Muscle of back (tissue), 11 donors: ENCODE data around the gene SMU1. TPM values are rescaled to one million over a fixed set of nuclear protein-coding genes. Genes with fewer than 3 reads are reported as not detected.

ENCODE experiments used
- DNase-seq, 3 donors: peaks; one replicate each; pipeline versions ENCODE4 v3.0.0 to v3.0.0-alpha.2; 2013
- polyA plus RNA-seq, 10 donors: library from polyadenylated mRNA; unstranded; fragments of 120-200 nt; gene quantifications; one replicate each; pipeline ENCODE4 v1.2.1, GENCODE V29; 2013; ENCODE audit not compliant: insufficient read length in 10 of 10

The SMU1 gene
- polyA plus RNA-seq, 10 donors = 15.1 to 21.6 (median 18.8) TPM

GRCh38 chr9:33049680-33050361 lies 26.7 kb downstream of the SMU1 start:
- DNase-seq = no peak

- no peak for DNase-seq
Measured at GRCh38 chr9:33048054-33048465, 28.4 kb downstream of the SMU1 start.

- peak in 1 of 3 donors; percentile 40 for DNase-seq
Measured at GRCh38 chr9:33046061-33046460, 30.4 kb downstream of the SMU1 start.

GRCh38 chr9:33044677-33045282 lies 31.7 kb downstream of the SMU1 start:
- DNase-seq = peak in 1 of 3 donors; percentile 34

GRCh38 chr9:33044162-33044673 lies 32.3 kb downstream of the SMU1 start:
- DNase-seq = peak; percentile 87 to 97 (median 93)

GRCh38 chr9:33043671-33044070 lies 32.8 kb downstream of the SMU1 start:
- DNase-seq = peak in 1 of 3 donors; percentile 52

- DNase-seq = peak; percentile 21 to 69 (median 57)
Measured at GRCh38 chr9:33042473-33042872, 34.0 kb downstream of the SMU1 start.

GRCh38 chr9:33041432-33042188 lies 34.9 kb downstream of the SMU1 start:
- peak in 1 of 3 donors; percentile 12 for DNase-seq

GRCh38 chr9:33040792-33041431 lies 35.6 kb downstream of the SMU1 start:
- no peak for DNase-seq

GRCh38 chr9:33032865-33033264 lies 43.6 kb downstream of the SMU1 start:
- DNase-seq = no peak

GRCh38 chr9:33032292-33032691 lies 44.2 kb downstream of the SMU1 start:
- no peak for DNase-seq

GRCh38 chr9:33030285-33030684 lies 46.2 kb downstream of the SMU1 start:
- no peak for DNase-seq

GRCh38 chr9:33029231-33029786 lies 47.2 kb downstream of the SMU1 start:
- no peak for DNase-seq

- DNase-seq = peak; percentile 60 to 92 (median 79)
Measured at GRCh38 chr9:33025572-33026342, 50.7 kb downstream of the SMU1 start.

- peak; percentile 95 to 98 (median 97) for DNase-seq
Measured at GRCh38 chr9:33024966-33025571, 51.4 kb downstream of the SMU1 start, which contains the start of gene DNAJA1. Gene DNAJA1, plus strand, starts transcription at chr9:33025273. Its CDS starts 1,212 bp downstream, at chr9:33026485.

GRCh38 chr9:33024126-33024965 lies 52.1 kb downstream of the SMU1 start:
- DNase-seq = peak in 2 of 3 donors; percentile 31 to 62

GRCh38 chr9:33023661-33024060 lies 52.8 kb downstream of the SMU1 start:
- no peak for DNase-seq

- no peak for DNase-seq
Measured at GRCh38 chr9:33022755-33023154, 53.7 kb downstream of the SMU1 start.

- no peak for DNase-seq
Measured at GRCh38 chr9:33022303-33022702, 54.2 kb downstream of the SMU1 start.
